Measurements from ENCODE around the gene CNIH3. TPM values are rescaled to one million over a fixed set of nuclear protein-coding genes. Genes with fewer than 3 reads are reported as not detected.

Gene CNIH3
- total RNA-seq, 1 donor from 2014 or later: 1.5 TPM

- H3K9me3 Mint-ChIP-seq (ENCODE audit: low read depth): peaks cover 4% of the 10 kb centered on the region
- peaks cover 14% of the 10 kb centered on the region for H3K27me3 Mint-ChIP-seq (ENCODE audit: low read depth)
- no peak overlapping the region for H3K27ac Mint-ChIP-seq (ENCODE audit: unreplicated experiment)
- H3K4me1 Mint-ChIP-seq (ENCODE audit: low read depth): peaks cover 12% of the 10 kb centered on the region
- no peak for DNase-seq (ENCODE audit: low spot score)
- no peak overlapping the region for H3K4me3 Mint-ChIP-seq (ENCODE audit: unreplicated experiment)
- peaks cover 2% of the 10 kb centered on the region for H3K36me3 Mint-ChIP-seq (ENCODE audit: low read depth)
- no peak for TF ChIP-seq CTCF (IDR thresholded peaks at IDR 0.05)
These were observed 9.9 kb downstream of the CNIH3 start for GRCh38 chr1:224626042-224626441.

- H3K27ac Mint-ChIP-seq (ENCODE audit: unreplicated experiment): no peak overlapping the region
- no peak overlapping the region for H3K4me3 Mint-ChIP-seq (ENCODE audit: unreplicated experiment)
- H3K4me1 Mint-ChIP-seq (ENCODE audit: low read depth): peaks cover 21% of the 10 kb centered on the region
- H3K27me3 Mint-ChIP-seq (ENCODE audit: low read depth): peaks cover 7% of the 10 kb centered on the region
- no peak for DNase-seq (ENCODE audit: low spot score)
- no peaks in the 10 kb centered on the region for H3K9me3 Mint-ChIP-seq (ENCODE audit: low read depth)
- TF ChIP-seq CTCF (IDR thresholded peaks at IDR 0.05): no peak
- no peaks in the 10 kb centered on the region for H3K36me3 Mint-ChIP-seq (ENCODE audit: low read depth)
These were observed 13.8 kb downstream of the CNIH3 start for GRCh38 chr1:224629965-224630364.

- H3K36me3 Mint-ChIP-seq (ENCODE audit: low read depth): no peaks in the 10 kb centered on the region
- H3K9me3 Mint-ChIP-seq (ENCODE audit: low read depth): no peaks in the 10 kb centered on the region
- H3K4me1 Mint-ChIP-seq (ENCODE audit: low read depth): peaks cover 33% of the 10 kb centered on the region
- DNase-seq (ENCODE audit: low spot score): no peak
- no peak for TF ChIP-seq CTCF (IDR thresholded peaks at IDR 0.05)
- H3K27me3 Mint-ChIP-seq (ENCODE audit: low read depth): peaks cover 6% of the 10 kb centered on the region
- H3K27ac Mint-ChIP-seq (ENCODE audit: unreplicated experiment): no peak overlapping the region
- no peak overlapping the region for H3K4me3 Mint-ChIP-seq (ENCODE audit: unreplicated experiment)
These were observed 15.5 kb downstream of the CNIH3 start for GRCh38 chr1:224631462-224632115.

GRCh38 chr1:224632381-224632871 is 16.3 kb downstream of the CNIH3 start:
- H3K27ac Mint-ChIP-seq (ENCODE audit: unreplicated experiment): no peak overlapping the region
- H3K27me3 Mint-ChIP-seq (ENCODE audit: low read depth): peaks cover 4% of the 10 kb centered on the region
- H3K36me3 Mint-ChIP-seq (ENCODE audit: low read depth): no peaks in the 10 kb centered on the region

GRCh38 chr1:224632921-224633321 is 16.8 kb downstream of the CNIH3 start:
- Mint-ChIP-seq H3K27me3 (ENCODE audit: low read depth) (peaks cover 4% of the 10 kb centered on the region), H3K36me3 (ENCODE audit: low read depth) (no peaks in the 10 kb centered on the region), H3K4me1 (ENCODE audit: low read depth) (peaks cover 40% of the 10 kb centered on the region), H3K4me3 (ENCODE audit: unreplicated experiment) (no peak overlapping the region), H3K27ac (ENCODE audit: unreplicated experiment) (no peak overlapping the region), H3K9me3 (ENCODE audit: low read depth) (no peaks in the 10 kb centered on the region)
- no peak for DNase-seq (ENCODE audit: low spot score)
- peak; percentile 11 for TF ChIP-seq CTCF (IDR thresholded peaks at IDR 0.05)

More at GRCh38 chr1:224632381-224632871, 16.3 kb downstream of the CNIH3 start:
- Mint-ChIP-seq H3K4me1 (ENCODE audit: low read depth) (peaks cover 35% of the 10 kb centered on the region), H3K4me3 (ENCODE audit: unreplicated experiment) (no peak overlapping the region), H3K9me3 (ENCODE audit: low read depth) (no peaks in the 10 kb centered on the region)
- no peak for DNase-seq (ENCODE audit: low spot score)
- TF ChIP-seq CTCF (IDR thresholded peaks at IDR 0.05): no peak
